Stomach (tissue), 9 donors: ENCODE measurements around the gene CDK5R2. TPM values are rescaled to one million over a fixed set of nuclear protein-coding genes. Genes with fewer than 3 reads are reported as not detected.

Experiments
- DNase-seq, 2 donors: peaks; one replicate each; pipeline versions ENCODE4 v3.0.0 to v3.0.0-alpha.2; 2013 to 2019
- H3K27ac ChIP-seq, 5 donors: fragments of 200-600 bp in 4 of 5; sonication (generic) in 4 of 5; one replicate each; pipeline ENCODE4 v1.5.1; 2013 to 2019; ENCODE audit warnings: mild to moderate bottlenecking in 1 of 5, moderate library complexity in 1 of 5
- H3K27me3 ChIP-seq, 3 donors: fragments of 200-600 bp; sonication (generic); one replicate each; pipeline ENCODE4 v1.5.1; 2017 to 2019; ENCODE audit warnings: mixed run types in 1 of 3
- H3K36me3 ChIP-seq, 4 donors: fragments of 200-600 bp; sonication (generic); 1 replicate in 3 of 4; 2 replicates in 1 of 4; pipeline ENCODE4 v1.5.1; 2016 to 2019
- H3K4me1 ChIP-seq, 4 donors: fragments of 200-600 bp; sonication (generic); one replicate each; pipeline ENCODE4 v1.5.1; 2016 to 2019
- H3K4me3 ChIP-seq, 4 donors: fragments of 200-600 bp; sonication (generic) in 3 of 4; one replicate each; pipeline ENCODE4 v1.5.1; 2016 to 2019; ENCODE audit warnings: mild to moderate bottlenecking in 1 of 4
- H3K9me3 ChIP-seq, 4 donors: fragments of 200-600 bp; sonication (generic); one replicate each; pipeline ENCODE4 v1.5.1; 2016 to 2019
- CTCF ChIP-seq, 7 experiments: fragments of 450-650 bp in 4 of 7; fragments of 200-600 bp in 3 of 7; sonication (generic) in 3 of 7; IDR thresholded peaks; one replicate each; pipeline ENCODE4 v1.5.1; 2016 to 2019; ENCODE audit warnings: antibody characterized with exemption in 7 of 7, control low read depth in 2 of 7, mild to moderate bottlenecking in 1 of 7
- EP300 ChIP-seq: sonication (generic); formaldehyde crosslinking; IDR thresholded peaks from one replicate; pipeline ENCODE4 v1.6.1; 2017; ENCODE audit warnings: antibody characterized with exemption
- POLR2A ChIP-seq, 4 donors: fragments of 450-650 bp; IDR thresholded peaks; one replicate each; pipeline ENCODE4 v1.6.1; 2016; ENCODE audit warnings: antibody characterized with exemption in 4 of 4, control low read depth in 2 of 4, mild to moderate bottlenecking in 1 of 4, moderate library complexity in 1 of 4
- POLR2AphosphoS5 ChIP-seq, 3 donors: sonication (generic); formaldehyde crosslinking; IDR thresholded peaks; one replicate each; pipeline ENCODE4 v1.6.1; 2016; ENCODE audit warnings: antibody characterized with exemption in 3 of 3
- WGBS, 5 donors: extraction: QIAGEN DNeasy Blood & Tissue Kit in 3 of 5; methylation state at CpG; one replicate each; pipeline versions ENCODE4 v1.1.5 to v1.1.7; 2013 to 2018; 5-methylcytosine and 5-hydroxymethylcytosine counted together
- intact Hi-C: fragments of 100-400 bp; cut with DNase I; formaldehyde crosslinking; loops from one replicate; pipeline ENCODE4 v1.15.1; 2023; ENCODE audit warnings: low total_unique reads
- polyA plus RNA-seq, 3 donors: library from polyadenylated mRNA; stranded (reverse); fragments of 200-250 nt; gene quantifications; one replicate each; pipeline ENCODE4 v1.2.3, GENCODE V29; 2013
- total RNA-seq, 5 donors: library from RNA; depleted of rRNA; stranded (reverse); fragments of >200 nt; gene quantifications; one replicate each; pipeline versions ENCODE4 v1.1.0 to v1.2.3, GENCODE V29; 2014 to 2016
- donor health status: healthy with polysubstance abuse.
- donor health status: Bipolar disorder and iron deficiency.
- donor health status: healthy.

The CDK5R2 gene
- total and polyA plus RNA-seq, 8 donors = 0.20 to 0.58 (median 0.45) TPM; not detected in 2

GRCh38 chr2:218954541-218955300 lies 4.7 kb upstream of the CDK5R2 start:
- no peak overlapping the region for H3K27ac ChIP-seq
- no peaks in the 10 kb centered on the region for H3K9me3 ChIP-seq
- no peaks in the 10 kb centered on the region for H3K36me3 ChIP-seq
- H3K4me3 ChIP-seq = no peak overlapping the region
- intact Hi-C loops = no loop called here
- 80 to 84% (median 82%) methylated on average over 8 of the region's 8 CpGs for WGBS, 5 donors
- peaks cover 3 to 98% (median 29%) of the 10 kb centered on the region in 3 donors for H3K27me3 ChIP-seq
- TF ChIP-seq POLR2AphosphoS5 (IDR thresholded peaks at IDR 0.05) (no peak), EP300 (no peak), POLR2A (IDR thresholded peaks at IDR 0.05) (no peak), CTCF (IDR thresholded peaks at IDR 0.05) (no peak)
- H3K4me1 ChIP-seq = peaks cover 7 to 10% (median 8%) of the 10 kb centered on the region in 4 donors
- no peak for DNase-seq

GRCh38 chr2:218956039-218956438 lies 3.4 kb upstream of the CDK5R2 start:
- Histone ChIP-seq H3K9me3 (no peaks in the 10 kb centered on the region), H3K27me3 (peaks cover 16 to 98% (median 42%) of the 10 kb centered on the region in 3 donors), H3K4me3 (no peak overlapping the region), H3K27ac (no peak overlapping the region), H3K36me3 (no peaks in the 10 kb centered on the region), H3K4me1 (peaks cover 17 to 22% (median 20%) of the 10 kb centered on the region in 4 donors)
- TF ChIP-seq POLR2AphosphoS5 (IDR thresholded peaks at IDR 0.05) = no peak
- TF ChIP-seq EP300 = no peak
- no peak for TF ChIP-seq CTCF (IDR thresholded peaks at IDR 0.05)
- no peak for TF ChIP-seq POLR2A (IDR thresholded peaks at IDR 0.05)
- WGBS, 5 donors = 41 to 69% (median 48%) methylated on average over 1 of the region's 1 CpG
- intact Hi-C loops = no loop called here
- no peak for DNase-seq

DNA sequence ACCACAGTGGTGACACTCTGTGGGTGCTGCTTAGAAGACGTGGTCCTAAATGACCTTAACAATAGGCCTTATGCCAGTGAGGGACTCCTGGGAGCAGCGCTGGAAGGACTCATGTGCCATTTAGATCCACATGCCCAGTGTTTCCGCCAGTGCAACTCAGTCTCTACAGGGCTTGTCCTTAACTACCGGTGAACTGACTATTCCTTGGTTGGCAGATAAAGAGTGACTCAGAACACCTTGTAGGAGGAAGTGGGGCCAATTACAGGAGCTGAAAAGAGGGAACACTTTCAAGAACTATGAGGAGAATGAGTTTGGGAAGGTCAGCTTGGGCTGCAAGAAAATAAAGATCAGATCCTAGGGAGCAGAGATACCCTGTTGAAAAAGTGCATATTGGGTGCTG lies 1.8 kb upstream of the CDK5R2 start:
- Histone ChIP-seq H3K27me3 (peaks cover 32 to 99% (median 59%) of the 10 kb centered on the region in 3 donors), H3K27ac (no peak overlapping the region), H3K36me3 (no peaks in the 10 kb centered on the region), H3K4me1 (peaks cover 17 to 25% (median 23%) of the 10 kb centered on the region in 4 donors), H3K4me3 (no peak overlapping the region), H3K9me3 (peaks cover 0 to 4% (median 0%) of the 10 kb centered on the region in 4 donors)
- peak in 1 of 2 donors; percentile 52 for DNase-seq
- intact Hi-C loops = no loop called here
- TF ChIP-seq CTCF (IDR thresholded peaks at IDR 0.05) = no peak
- no peak for TF ChIP-seq POLR2A (IDR thresholded peaks at IDR 0.05)
- TF ChIP-seq POLR2AphosphoS5 (IDR thresholded peaks at IDR 0.05) = no peak
- no peak for TF ChIP-seq EP300
- 50 to 70% (median 56%) methylated on average over 4 of the region's 4 CpGs for WGBS, 5 donors

DNA sequence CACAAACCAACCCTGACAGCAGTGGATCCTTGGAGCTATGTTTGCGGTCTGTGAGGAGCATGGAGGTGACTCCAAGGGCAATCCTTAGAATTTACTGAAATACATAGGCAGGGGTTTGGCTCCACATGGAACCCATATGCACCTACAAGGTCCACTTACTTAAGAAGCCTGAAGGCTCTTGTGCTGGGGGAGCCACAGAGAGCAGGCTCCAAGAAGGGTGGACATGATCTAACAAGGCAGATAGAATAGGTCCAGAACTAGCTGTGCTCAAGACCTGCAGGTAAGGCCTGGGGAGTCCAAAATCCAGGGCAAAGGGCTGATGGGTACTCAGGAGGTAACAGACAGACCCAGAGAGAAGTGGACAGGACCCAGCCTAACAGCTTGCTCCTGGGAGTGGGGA lies 1.2 kb upstream of the CDK5R2 start:
- H3K27me3 ChIP-seq = peaks cover 38 to 100% (median 62%) of the 10 kb centered on the region in 3 donors
- no peak overlapping the region for H3K27ac ChIP-seq
- TF ChIP-seq EP300 (no peak), POLR2AphosphoS5 (IDR thresholded peaks at IDR 0.05) (no peak), CTCF (IDR thresholded peaks at IDR 0.05) (no peak), POLR2A (IDR thresholded peaks at IDR 0.05) (no peak)
- H3K9me3 ChIP-seq = peaks cover 0 to 8% (median 0%) of the 10 kb centered on the region in 4 donors
- H3K4me3 ChIP-seq = no peak overlapping the region
- intact Hi-C loops = no loop called here
- no peak for DNase-seq
- no peaks in the 10 kb centered on the region for H3K36me3 ChIP-seq
- WGBS, 5 donors = 80 to 94% (median 86%) methylated on average over 1 of the region's 1 CpG
- H3K4me1 ChIP-seq = peaks cover 17 to 31% (median 29%) of the 10 kb centered on the region in 4 donors
